Fibroblast of pulmonary artery (primary cell): ENCODE data around the gene CACNA1G.

Experiments
- DNase-seq: peaks from one replicate; pipeline ENCODE4 v3.0.0-alpha.2; 2010; ENCODE audit warnings: low read depth
- H3K4me3 ChIP-seq: replicated peaks from 2 replicates; pipeline ENCODE4 v1.5.1; 2011; ENCODE audit warnings: low read depth, mild to moderate bottlenecking, control low read depth, low read length, moderate library complexity
- CTCF ChIP-seq: IDR thresholded peaks from 2 replicates; pipeline ENCODE4 v1.5.1; 2011; ENCODE audit warnings: mild to moderate bottlenecking, control low read depth, low read length, inconsistent platforms; ENCODE audit errors: missing control alignments

CACNA1G gene

GRCh38 chr17:50634224-50634914 lies 73.9 kb downstream of the CACNA1G start, which contains the start of gene ABCC3:
Gene ABCC3 (plus strand): TSS chr17:50634881. CDS start chr17:50634937, 56 bp downstream.
- no peak for TF ChIP-seq CTCF
- peak within 1 kb of the TSS; percentile 52 for H3K4me3 ChIP-seq
- DNase-seq: peak; percentile 38

GRCh38 chr17:50634915-50635731 lies 74.6 kb downstream of the CACNA1G start:
- no peak for DNase-seq
- H3K4me3 ChIP-seq: peak overlapping the region; percentile 52
- no peak for TF ChIP-seq CTCF

- DNase-seq: no peak
- peak overlapping the region; percentile 52 for H3K4me3 ChIP-seq
- no peak for TF ChIP-seq CTCF
Measured at GRCh38 chr17:50635732-50635981, 75.1 kb downstream of the CACNA1G start.

GRCh38 chr17:50635982-50636803 lies 75.7 kb downstream of the CACNA1G start:
- TF ChIP-seq CTCF: no peak
- no peak for DNase-seq
- no peak overlapping the region for H3K4me3 ChIP-seq

GRCh38 chr17:50636804-50637195 lies 76.3 kb downstream of the CACNA1G start:
- H3K4me3 ChIP-seq: no peak overlapping the region
- DNase-seq: no peak
- no peak for TF ChIP-seq CTCF

- DNase-seq: no peak
- no peak for TF ChIP-seq CTCF
- H3K4me3 ChIP-seq: no peak overlapping the region
Measured at GRCh38 chr17:50637829-50638605, 77.5 kb downstream of the CACNA1G start.
